Measurements from ENCODE around the gene TCTN3. TPM values are rescaled to one million over a fixed set of nuclear protein-coding genes. Genes with fewer than 3 reads are reported as not detected.
"Not testable (repeated sequence)": the region's sequence is repeated elsewhere in the genome, so short reads cannot be mapped to it uniquely, and the experiment has no call there.

TCTN3 gene
- polyA plus RNA-seq, 4 donors = 7.8 to 59.3 (median 15.2) TPM

GRCh38 chr10:95730233-95730632 is 36.5 kb upstream of the TCTN3 start:
- no peak overlapping the region for H3K4me3 ChIP-seq (ENCODE audit: low read depth in 1 of 3, low read length in 3 of 3)
- no peaks in the 10 kb centered on the region for H3K36me3 ChIP-seq (ENCODE audit: control insufficient read depth in 3 of 3, insufficient read depth in 2 of 3, low read depth in 1 of 3, low read length in 3 of 3)
- H3K9me3 ChIP-seq (ENCODE audit: control insufficient read depth in 2 of 2, insufficient read depth in 1 of 2, low read depth in 1 of 2, low read length in 1 of 2) = peaks cover 0 to 25% of the 10 kb centered on the region in 2 donors
- H3K4me1 ChIP-seq (ENCODE audit: control insufficient read depth in 3 of 3, insufficient read depth in 2 of 3, low read depth in 1 of 3, low read length in 2 of 3) = no peaks in the 10 kb centered on the region
- H3K27ac ChIP-seq (ENCODE audit: low read depth in 1 of 3, low read length in 2 of 3) = peak overlapping the region in 1 of 3 donors; percentile 40
- FAIRE-seq = peak; percentile 81
- no peaks in the 10 kb centered on the region for H3K27me3 ChIP-seq (ENCODE audit: control insufficient read depth in 3 of 3, insufficient read depth in 3 of 3, low read length in 3 of 3)
- DNase-seq = no peak
- 81 to 95% (median 91%) methylated on average over 1 of the region's 1 CpG for WGBS, 3 donors

- FAIRE-seq = no peak
- no peak overlapping the region for H3K4me3 ChIP-seq (ENCODE audit: low read depth in 1 of 3, low read length in 3 of 3)
- no peaks in the 10 kb centered on the region for H3K36me3 ChIP-seq (ENCODE audit: control insufficient read depth in 3 of 3, insufficient read depth in 2 of 3, low read depth in 1 of 3, low read length in 3 of 3)
- peak in 1 of 2 donors; percentile 23 for DNase-seq
- H3K27me3 ChIP-seq (ENCODE audit: control insufficient read depth in 3 of 3, insufficient read depth in 3 of 3, low read length in 3 of 3) = no peaks in the 10 kb centered on the region
- peaks cover 0 to 26% of the 10 kb centered on the region in 2 donors for H3K9me3 ChIP-seq (ENCODE audit: control insufficient read depth in 2 of 2, insufficient read depth in 1 of 2, low read depth in 1 of 2, low read length in 1 of 2)
- H3K27ac ChIP-seq (ENCODE audit: low read depth in 1 of 3, low read length in 2 of 3) = peak overlapping the region in 1 of 3 donors; percentile 40
- no peaks in the 10 kb centered on the region for H3K4me1 ChIP-seq (ENCODE audit: control insufficient read depth in 3 of 3, insufficient read depth in 2 of 3, low read depth in 1 of 3, low read length in 2 of 3)
- 49 to 62% (median 60%) methylated on average over 3 of the region's 3 CpGs for WGBS, 3 donors
Observed at GRCh38 chr10:95729323-95730055, 35.8 kb upstream of the TCTN3 start.

- FAIRE-seq (no peak), DNase-seq (no peak)
- Histone ChIP-seq H3K36me3 (ENCODE audit: control insufficient read depth in 3 of 3, insufficient read depth in 2 of 3, low read depth in 1 of 3, low read length in 3 of 3) (no peaks in the 10 kb centered on the region), H3K4me3 (ENCODE audit: low read depth in 1 of 3, low read length in 3 of 3) (no peak overlapping the region), H3K4me1 (ENCODE audit: control insufficient read depth in 3 of 3, insufficient read depth in 2 of 3, low read depth in 1 of 3, low read length in 2 of 3) (no peaks in the 10 kb centered on the region), H3K9me3 (ENCODE audit: control insufficient read depth in 2 of 2, insufficient read depth in 1 of 2, low read depth in 1 of 2, low read length in 1 of 2) (peaks cover 0 to 23% of the 10 kb centered on the region in 2 donors), H3K27me3 (ENCODE audit: control insufficient read depth in 3 of 3, insufficient read depth in 3 of 3, low read length in 3 of 3) (no peaks in the 10 kb centered on the region), H3K27ac (ENCODE audit: low read depth in 1 of 3, low read length in 2 of 3) (no peak overlapping the region)
- WGBS, 3 donors = 63 to 80% (median 72%) methylated on average over 4 of the region's 4 CpGs
Observed at GRCh38 chr10:95728526-95728925, 34.8 kb upstream of the TCTN3 start.

- FAIRE-seq; H3K4me3 ChIP-seq (ENCODE audit: low read depth in 1 of 3, low read length in 3 of 3); DNase-seq; H3K4me1 ChIP-seq (ENCODE audit: control insufficient read depth in 3 of 3, insufficient read depth in 2 of 3, low read depth in 1 of 3, low read length in 2 of 3); H3K9me3 ChIP-seq (ENCODE audit: control insufficient read depth in 2 of 2, insufficient read depth in 1 of 2, low read depth in 1 of 2, low read length in 1 of 2); H3K36me3 ChIP-seq (ENCODE audit: control insufficient read depth in 3 of 3, insufficient read depth in 2 of 3, low read depth in 1 of 3, low read length in 3 of 3); H3K27ac ChIP-seq (ENCODE audit: low read depth in 1 of 3, low read length in 2 of 3); H3K27me3 ChIP-seq (ENCODE audit: control insufficient read depth in 3 of 3, insufficient read depth in 3 of 3, low read length in 3 of 3): not testable (repeated sequence)
- 79 to 93% (median 86%) methylated on average over 4 of the region's 4 CpGs for WGBS, 3 donors
Observed at GRCh38 chr10:95722496-95722895, 28.8 kb upstream of the TCTN3 start.

- not testable (repeated sequence) for H3K27me3 ChIP-seq (ENCODE audit: control insufficient read depth in 3 of 3, insufficient read depth in 3 of 3, low read length in 3 of 3); H3K36me3 ChIP-seq (ENCODE audit: control insufficient read depth in 3 of 3, insufficient read depth in 2 of 3, low read depth in 1 of 3, low read length in 3 of 3); FAIRE-seq; H3K4me1 ChIP-seq (ENCODE audit: control insufficient read depth in 3 of 3, insufficient read depth in 2 of 3, low read depth in 1 of 3, low read length in 2 of 3); H3K4me3 ChIP-seq (ENCODE audit: low read depth in 1 of 3, low read length in 3 of 3); H3K9me3 ChIP-seq (ENCODE audit: control insufficient read depth in 2 of 2, insufficient read depth in 1 of 2, low read depth in 1 of 2, low read length in 1 of 2); H3K27ac ChIP-seq (ENCODE audit: low read depth in 1 of 3, low read length in 2 of 3)
- peak in 1 of 2 donors; percentile 31 for DNase-seq
- 16 to 64% (median 40%) methylated on average over 7 of the region's 7 CpGs for WGBS, 3 donors
Observed at GRCh38 chr10:95720745-95721144, 27.0 kb upstream of the TCTN3 start.

- Histone ChIP-seq H3K4me3 (ENCODE audit: low read depth in 1 of 3, low read length in 3 of 3) (no peak overlapping the region), H3K27ac (ENCODE audit: low read depth in 1 of 3, low read length in 2 of 3) (no peak overlapping the region), H3K27me3 (ENCODE audit: control insufficient read depth in 3 of 3, insufficient read depth in 3 of 3, low read length in 3 of 3) (no peaks in the 10 kb centered on the region), H3K36me3 (ENCODE audit: control insufficient read depth in 3 of 3, insufficient read depth in 2 of 3, low read depth in 1 of 3, low read length in 3 of 3) (no peaks in the 10 kb centered on the region), H3K4me1 (ENCODE audit: control insufficient read depth in 3 of 3, insufficient read depth in 2 of 3, low read depth in 1 of 3, low read length in 2 of 3) (no peaks in the 10 kb centered on the region), H3K9me3 (ENCODE audit: control insufficient read depth in 2 of 2, insufficient read depth in 1 of 2, low read depth in 1 of 2, low read length in 1 of 2) (no peaks in the 10 kb centered on the region)
- FAIRE-seq (no peak), DNase-seq (no peak)
- 78 to 82% (median 80%) methylated on average over 2 of the region's 2 CpGs for WGBS, 3 donors
Observed at GRCh38 chr10:95716866-95717265, 23.1 kb upstream of the TCTN3 start.

- H3K27ac ChIP-seq (ENCODE audit: low read depth in 1 of 3, low read length in 2 of 3) = no peak overlapping the region
- DNase-seq (no peak), FAIRE-seq (no peak)
- WGBS, 3 donors = 87 to 94% (median 87%) methylated on average over 3 of the region's 3 CpGs
- H3K36me3 ChIP-seq (ENCODE audit: control insufficient read depth in 3 of 3, insufficient read depth in 2 of 3, low read depth in 1 of 3, low read length in 3 of 3) = no peaks in the 10 kb centered on the region
- no peak overlapping the region for H3K4me3 ChIP-seq (ENCODE audit: low read depth in 1 of 3, low read length in 3 of 3)
- H3K4me1 ChIP-seq (ENCODE audit: control insufficient read depth in 3 of 3, insufficient read depth in 2 of 3, low read depth in 1 of 3, low read length in 2 of 3) = no peaks in the 10 kb centered on the region
- H3K9me3 ChIP-seq (ENCODE audit: control insufficient read depth in 2 of 2, insufficient read depth in 1 of 2, low read depth in 1 of 2, low read length in 1 of 2) = no peaks in the 10 kb centered on the region
- no peaks in the 10 kb centered on the region for H3K27me3 ChIP-seq (ENCODE audit: control insufficient read depth in 3 of 3, insufficient read depth in 3 of 3, low read length in 3 of 3)
Observed at GRCh38 chr10:95716466-95716865, 22.7 kb upstream of the TCTN3 start.

- Histone ChIP-seq H3K27me3 (ENCODE audit: control insufficient read depth in 3 of 3, insufficient read depth in 3 of 3, low read length in 3 of 3) (no peaks in the 10 kb centered on the region), H3K4me1 (ENCODE audit: control insufficient read depth in 3 of 3, insufficient read depth in 2 of 3, low read depth in 1 of 3, low read length in 2 of 3) (no peaks in the 10 kb centered on the region), H3K36me3 (ENCODE audit: control insufficient read depth in 3 of 3, insufficient read depth in 2 of 3, low read depth in 1 of 3, low read length in 3 of 3) (no peaks in the 10 kb centered on the region), H3K9me3 (ENCODE audit: control insufficient read depth in 2 of 2, insufficient read depth in 1 of 2, low read depth in 1 of 2, low read length in 1 of 2) (no peaks in the 10 kb centered on the region), H3K27ac (ENCODE audit: low read depth in 1 of 3, low read length in 2 of 3) (no peak overlapping the region), H3K4me3 (ENCODE audit: low read depth in 1 of 3, low read length in 3 of 3) (no peak overlapping the region)
- 90 to 93% (median 92%) methylated on average over 4 of the region's 4 CpGs for WGBS, 3 donors
- DNase-seq (no peak), FAIRE-seq (no peak)
Observed at GRCh38 chr10:95711492-95711891, 17.8 kb upstream of the TCTN3 start.

- no peak overlapping the region for H3K4me3 ChIP-seq (ENCODE audit: low read depth in 1 of 3, low read length in 3 of 3)
- peaks cover 0 to 4% of the 10 kb centered on the region in 2 donors for H3K9me3 ChIP-seq (ENCODE audit: control insufficient read depth in 2 of 2, insufficient read depth in 1 of 2, low read depth in 1 of 2, low read length in 1 of 2)
- H3K27me3 ChIP-seq (ENCODE audit: control insufficient read depth in 3 of 3, insufficient read depth in 3 of 3, low read length in 3 of 3) = no peaks in the 10 kb centered on the region
- 78 to 88% (median 84%) methylated on average over 7 of the region's 7 CpGs for WGBS, 3 donors
- no peak for FAIRE-seq
- H3K4me1 ChIP-seq (ENCODE audit: control insufficient read depth in 3 of 3, insufficient read depth in 2 of 3, low read depth in 1 of 3, low read length in 2 of 3) = no peaks in the 10 kb centered on the region
- H3K27ac ChIP-seq (ENCODE audit: low read depth in 1 of 3, low read length in 2 of 3) = no peak overlapping the region
- DNase-seq = no peak
- no peaks in the 10 kb centered on the region for H3K36me3 ChIP-seq (ENCODE audit: control insufficient read depth in 3 of 3, insufficient read depth in 2 of 3, low read depth in 1 of 3, low read length in 3 of 3)
Observed at GRCh38 chr10:95706990-95707389, 13.3 kb upstream of the TCTN3 start.

All from small intestine (tissue), 7 donors.